Left forelimb (tissue), 1 donor: ENCODE data around the gene DENND1C.
"Not testable (repeated sequence)": the region's sequence is repeated elsewhere in the genome, so short reads cannot be mapped to it uniquely, and the experiment has no call there.

Experiments used
- DNase-seq: peaks from one replicate; pipeline ENCODE4 v3.0.0-alpha.2; 2018; ENCODE audit warnings: low spot score

Gene DENND1C

GRCh38 chr19:6509118-6509971, 27.8 kb upstream of the DENND1C start:
- no peak for DNase-seq

- DNase-seq = not testable (repeated sequence)
Measured at GRCh38 chr19:6508028-6508771, 26.6 kb upstream of the DENND1C start.

DNA sequence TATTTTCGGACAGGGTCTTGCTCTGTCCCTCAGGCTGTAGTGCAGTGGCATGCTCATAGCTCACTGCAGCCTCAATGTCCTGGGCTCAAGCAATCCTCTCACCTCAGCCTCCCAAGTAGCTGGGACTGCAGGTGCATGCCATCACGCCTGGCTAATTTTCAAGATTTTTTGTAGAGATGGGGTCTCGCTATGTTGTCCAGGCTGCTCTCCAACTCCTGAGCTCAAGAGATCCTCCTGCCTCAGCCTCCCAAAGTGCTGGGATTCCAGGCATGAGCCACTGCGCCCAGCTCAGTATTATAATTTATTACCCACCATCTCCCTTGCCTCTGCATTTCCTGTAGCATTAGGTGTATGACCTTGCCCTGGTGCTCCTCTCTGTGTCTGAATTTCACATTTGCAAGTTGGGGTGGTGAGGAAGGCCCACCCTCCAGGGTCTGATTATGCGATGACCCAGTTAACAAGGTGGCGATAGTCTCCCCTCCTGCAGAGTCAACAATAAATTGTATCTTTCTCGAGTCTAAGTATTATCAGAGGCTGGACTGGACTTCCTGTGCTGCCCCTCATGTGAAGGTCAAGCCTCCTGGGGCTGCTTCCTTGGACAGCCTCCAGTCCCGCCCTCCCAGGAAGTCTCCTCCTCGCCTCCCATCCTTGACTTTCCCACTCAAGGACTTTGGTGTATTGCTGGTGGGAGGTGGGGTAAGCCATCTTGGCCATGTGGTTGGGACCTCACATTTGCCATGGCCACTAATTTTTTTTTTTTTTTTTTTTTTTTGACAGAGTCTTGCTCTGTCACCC, 22.0 kb upstream of the DENND1C start:
- no peak for DNase-seq

GRCh38 chr19:6501740-6502648, 20.4 kb upstream of the DENND1C start, which contains the start of gene TUBB4A:
TUBB4A (minus strand) TSS chr19:6502309; CDS start chr19:6502212, 97 bp downstream.
- DNase-seq = no peak

DNA sequence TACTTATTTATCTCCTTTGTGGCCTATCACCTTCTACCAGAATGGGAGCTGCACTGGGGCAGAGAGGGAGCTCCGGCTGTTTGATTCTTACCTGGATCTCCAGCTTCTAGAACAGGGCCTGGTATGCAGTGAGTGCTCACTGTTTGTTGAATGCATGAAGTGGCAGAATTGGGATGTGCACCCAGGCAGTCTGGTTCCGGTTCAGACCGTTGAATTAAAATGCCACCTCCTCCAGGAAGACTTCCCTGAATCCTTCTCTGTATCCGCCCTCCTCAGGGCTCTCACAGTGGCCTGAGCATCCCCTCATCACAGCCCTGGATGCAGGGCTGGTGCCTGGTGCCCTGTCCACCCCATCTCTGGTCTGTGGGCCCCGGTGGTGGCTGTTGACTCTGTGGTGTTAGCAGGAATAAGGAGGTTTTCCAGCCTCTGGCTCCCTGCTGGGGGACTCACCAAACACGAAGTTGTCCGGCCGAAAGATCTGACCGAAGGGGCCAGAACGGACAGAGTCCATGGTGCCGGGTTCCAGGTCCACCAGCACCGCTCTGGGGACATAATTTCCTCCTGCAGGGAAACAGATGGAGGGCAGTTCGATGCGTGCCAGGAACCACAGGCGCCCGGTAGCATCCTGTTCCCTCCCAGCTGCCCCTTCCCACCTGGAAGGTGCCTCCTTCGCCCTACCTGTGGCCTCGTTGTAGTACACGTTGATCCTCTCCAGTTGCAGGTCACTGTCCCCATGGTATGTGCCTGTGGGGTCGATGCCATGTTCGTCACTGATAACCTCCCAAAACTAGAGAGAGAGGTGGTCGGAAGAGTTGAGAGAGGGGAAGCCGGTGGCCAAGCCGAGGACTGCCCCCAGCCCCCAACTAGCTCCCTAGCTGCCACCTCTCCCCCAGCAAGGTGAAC, 19.5 kb upstream of the DENND1C start:
- DNase-seq = no peak

GRCh38 chr19:6499052-6499790, 17.6 kb upstream of the DENND1C start:
- DNase-seq = no peak

GRCh38 chr19:6498294-6499036, 16.9 kb upstream of the DENND1C start:
- DNase-seq = no peak

- DNase-seq = no peak
Measured at GRCh38 chr19:6495947-6496346, 14.4 kb upstream of the DENND1C start.

- no peak for DNase-seq
Measured at GRCh38 chr19:6494438-6495036, 12.9 kb upstream of the DENND1C start.

GRCh38 chr19:6491802-6492592, 10.4 kb upstream of the DENND1C start:
- DNase-seq = no peak

GRCh38 chr19:6490134-6490533, 8.5 kb upstream of the DENND1C start:
- DNase-seq = no peak

- no peak for DNase-seq
Measured at GRCh38 chr19:6489278-6490061, 7.9 kb upstream of the DENND1C start.

GRCh38 chr19:6484831-6485230, 3.2 kb upstream of the DENND1C start:
- no peak for DNase-seq

DNA sequence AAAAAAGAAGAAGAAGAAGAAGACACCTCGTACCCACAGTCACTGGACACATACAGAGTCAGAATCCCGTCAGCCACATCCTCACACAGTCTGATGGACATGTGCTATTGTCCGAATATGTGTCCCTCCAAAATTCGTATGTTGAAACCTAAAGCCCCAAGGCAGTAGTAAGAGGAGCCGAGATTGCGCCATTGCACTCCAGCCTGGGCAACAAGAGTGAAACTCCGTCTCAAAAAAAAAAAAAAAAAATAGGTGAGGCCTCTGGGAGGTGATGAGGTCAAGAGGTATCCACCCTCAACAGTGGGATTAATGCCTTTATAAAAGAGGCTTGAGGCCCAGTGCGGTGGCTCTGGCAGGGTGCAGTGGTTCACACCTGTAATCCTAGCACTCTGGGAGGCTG, 2.6 kb upstream of the DENND1C start:
- DNase-seq = no peak

- no peak for DNase-seq
Measured at GRCh38 chr19:6483235-6483634, 1.6 kb upstream of the DENND1C start.

DNA sequence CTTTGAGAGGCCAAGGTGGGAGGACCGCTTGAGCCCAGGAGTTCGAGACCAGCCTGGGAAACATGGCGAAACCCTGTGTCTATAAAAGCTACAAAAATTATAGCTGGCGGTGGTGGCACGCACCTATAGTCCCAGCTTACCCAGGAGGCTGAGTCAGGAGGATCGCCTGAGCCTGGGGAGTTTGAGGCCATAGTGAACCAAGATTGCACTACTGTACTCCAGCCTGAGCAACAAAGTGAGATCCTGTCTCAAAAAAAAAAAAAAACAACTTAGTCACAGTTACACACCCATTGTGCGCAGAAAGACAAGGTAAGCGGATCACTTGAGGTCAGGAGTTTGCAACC, 728 bp upstream of the DENND1C start:
- no peak for DNase-seq
